Epithelial cell of proximal tubule (primary cell): ENCODE measurements around the gene CABYR. TPM values are rescaled to one million over a fixed set of nuclear protein-coding genes. Genes with fewer than 3 reads are reported as not detected.
"Not testable (repeated sequence)": the region's sequence is repeated elsewhere in the genome, so short reads cannot be mapped to it uniquely, and the experiment has no call there.

Source experiments
- DNase-seq: peaks from one replicate; pipeline ENCODE4 v3.0.0-alpha.2; 2011; ENCODE audit warnings: low read depth
- H3K4me3 ChIP-seq: 2 replicates; pipeline ENCODE4 v1.5.1; 2011; ENCODE audit warnings: low read depth, mild to moderate bottlenecking, low read length
- CTCF ChIP-seq: conservative IDR thresholded peaks from 2 replicates; pipeline ENCODE4 v1.5.1; 2012; ENCODE audit warnings: low read depth, mild to moderate bottlenecking, low read length
- total RNA-seq: library from RNA; depleted of rRNA; stranded (reverse); fragments of >200 nt; gene quantifications from 2 replicates; pipeline ENCODE4 v1.2.3, GENCODE V29; 2015

Gene CABYR
- total RNA-seq, 1 donor from 2014 or later = 15.7 TPM

GRCh38 chr18:24127735-24128134, 11.1 kb upstream of the CABYR start:
- H3K4me3 ChIP-seq = no peak overlapping the region
- DNase-seq = no peak
- no peak for TF ChIP-seq CTCF

GRCh38 chr18:24128700-24129099, 10.2 kb upstream of the CABYR start:
- no peak overlapping the region for H3K4me3 ChIP-seq
- no peak for TF ChIP-seq CTCF
- DNase-seq = no peak

- no peak for DNase-seq
- H3K4me3 ChIP-seq = no peak overlapping the region
- no peak for TF ChIP-seq CTCF
These were observed 8.4 kb upstream of the CABYR start for GRCh38 chr18:24130494-24130893.

GRCh38 chr18:24136967-24137373, 1.9 kb upstream of the CABYR start:
- no peak overlapping the region for H3K4me3 ChIP-seq
- no peak for DNase-seq
- TF ChIP-seq CTCF = no peak

GRCh38 chr18:24138409-24138788, 463 bp upstream of the CABYR start:
- DNase-seq = no peak
- H3K4me3 ChIP-seq = peak overlapping the region; percentile 67
- TF ChIP-seq CTCF = no peak

- DNase-seq = no peak
- no peak overlapping the region for H3K4me3 ChIP-seq
- TF ChIP-seq CTCF = no peak
These were observed 1.8 kb downstream of the CABYR start for GRCh38 chr18:24140697-24141096.

- TF ChIP-seq CTCF = no peak
- no peak overlapping the region for H3K4me3 ChIP-seq
- no peak for DNase-seq
These were observed 3.5 kb downstream of the CABYR start for GRCh38 chr18:24142376-24142775.

GRCh38 chr18:24149591-24149990, 10.7 kb downstream of the CABYR start:
- not testable (repeated sequence) for DNase-seq, H3K4me3 ChIP-seq
